Subcutaneous abdominal adipose tissue (tissue), 5 donors: ENCODE measurements around the gene C2CD2.

Source experiments
- H3K27ac ChIP-seq: one replicate; pipeline ENCODE4 v1.7.0; 2013; ENCODE audit warnings: low read depth, mild to moderate bottlenecking, inconsistent platforms, low read length, moderate library complexity
- H3K27me3 ChIP-seq, 5 donors: one replicate each; pipeline ENCODE4 v1.7.0; 2013; ENCODE audit warnings: low read length in 5 of 5, inconsistent platforms in 1 of 5; ENCODE audit not compliant: control insufficient read depth in 5 of 5, insufficient read depth in 4 of 5
- H3K36me3 ChIP-seq, 5 donors: one replicate each; pipeline ENCODE4 v1.7.0; 2013; ENCODE audit warnings: low read length in 5 of 5; ENCODE audit not compliant: control insufficient read depth in 5 of 5, insufficient read depth in 5 of 5
- H3K4me1 ChIP-seq, 5 donors: one replicate each; pipeline ENCODE4 v1.7.0; 2013; ENCODE audit warnings: low read length in 5 of 5, mild to moderate bottlenecking in 3 of 5, moderate library complexity in 1 of 5; ENCODE audit not compliant: control insufficient read depth in 5 of 5, insufficient read depth in 5 of 5
- H3K4me3 ChIP-seq, 5 donors: one replicate each; pipeline ENCODE4 v1.7.0; 2013; ENCODE audit warnings: low read length in 5 of 5, low read depth in 1 of 5
- H3K9ac ChIP-seq, 5 donors: one replicate each; pipeline ENCODE4 v1.7.0; 2013; ENCODE audit warnings: low read length in 5 of 5, mild to moderate bottlenecking in 4 of 5, moderate library complexity in 3 of 5
- H3K9me3 ChIP-seq, 5 donors: one replicate each; pipeline ENCODE4 v1.7.0; 2013; ENCODE audit warnings: low read length in 5 of 5; ENCODE audit not compliant: control insufficient read depth in 5 of 5
- donor health status: healthy.
- donor health status: healthy.
- donor health status: healthy.
- donor health status: healthy.
- donor health status: healthy.

Gene C2CD2

DNA sequence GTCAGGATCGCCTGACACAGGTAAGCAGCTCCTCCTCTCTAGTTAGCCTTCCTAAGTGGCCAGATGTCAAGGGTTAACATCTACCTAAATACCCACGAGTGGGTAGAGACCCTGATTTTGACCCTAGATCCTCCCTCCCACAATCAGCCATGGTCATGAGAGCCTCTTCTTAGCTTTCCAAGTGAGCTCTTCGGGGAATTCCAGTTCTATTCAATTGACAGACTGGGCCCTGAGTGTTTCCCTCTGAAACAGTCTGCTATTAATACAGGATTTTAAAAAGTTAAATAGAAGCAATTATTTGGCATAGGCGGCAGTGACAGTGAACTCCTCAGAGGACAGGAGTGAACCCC is 28.1 kb downstream of the C2CD2 start:
- Histone ChIP-seq H3K9me3 (no peaks in the 10 kb centered on the region), H3K27me3 (no peaks in the 10 kb centered on the region), H3K9ac (peak overlapping the region; percentile 74 to 98 (median 83)), H3K4me3 (peak overlapping the region in 4 of 5 donors; percentile 61 to 76 (median 68)), H3K36me3 (peaks cover 0 to 4% (median 0%) of the 10 kb centered on the region in 5 donors), H3K27ac (peak overlapping the region; percentile 99), H3K4me1 (peaks cover 11 to 89% (median 87%) of the 10 kb centered on the region in 5 donors)

GRCh38 chr21:41924368-41924754 is 29.5 kb downstream of the C2CD2 start:
- peaks cover 9 to 84% (median 80%) of the 10 kb centered on the region in 5 donors for H3K4me1 ChIP-seq
- H3K9ac ChIP-seq, result peak overlapping the region in 3 of 5 donors; percentile 7 to 91 (median 67)
- peak overlapping the region in 1 of 5 donors; percentile 18 for H3K4me3 ChIP-seq

DNA sequence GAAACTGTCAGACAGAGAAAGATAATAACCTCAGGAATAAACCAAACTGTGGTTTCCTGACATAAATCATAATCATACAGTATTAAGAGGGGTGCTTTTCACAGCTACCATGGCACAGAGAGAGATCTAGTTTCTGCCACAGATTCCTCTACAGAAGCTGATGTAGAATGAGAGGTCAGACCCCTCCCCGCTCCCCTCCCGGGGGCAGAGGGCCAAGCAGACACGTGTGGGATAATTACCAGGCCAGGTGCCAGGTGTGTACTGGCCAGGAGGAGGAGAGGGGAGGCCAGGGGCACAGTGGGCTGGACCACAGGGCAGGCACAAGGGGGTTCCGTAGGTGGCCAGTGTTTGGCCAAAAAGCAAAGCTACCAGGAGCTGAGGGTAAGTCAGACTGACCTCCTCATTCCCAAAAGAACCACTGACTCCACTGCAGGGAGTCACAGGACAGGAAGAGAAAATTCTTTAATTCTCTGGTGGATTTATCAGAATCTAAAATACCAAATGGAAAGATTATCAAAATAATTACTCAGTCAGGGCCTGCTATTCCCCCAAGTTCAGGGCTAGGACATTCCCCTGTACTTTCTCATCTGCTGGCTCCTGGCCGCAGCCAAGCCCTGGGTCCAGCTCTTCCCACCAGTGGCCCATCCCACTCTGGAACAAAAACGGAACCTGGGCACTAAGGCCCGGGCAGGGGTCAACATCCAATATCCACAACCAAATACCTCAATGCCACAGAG is 30.0 kb downstream of the C2CD2 start:
- H3K27ac ChIP-seq, result peak overlapping the region; percentile 99
- H3K36me3 ChIP-seq, result peaks cover 0 to 23% (median 10%) of the 10 kb centered on the region in 5 donors
- H3K9ac ChIP-seq, result peak overlapping the region; percentile 53 to 91 (median 71)
- peak overlapping the region in 2 of 5 donors; percentile 4 to 28 for H3K4me3 ChIP-seq
- no peaks in the 10 kb centered on the region for H3K27me3 ChIP-seq
- H3K9me3 ChIP-seq, result no peaks in the 10 kb centered on the region
- H3K4me1 ChIP-seq, result peaks cover 10 to 80% (median 76%) of the 10 kb centered on the region in 5 donors

More at GRCh38 chr21:41924368-41924754, 29.5 kb downstream of the C2CD2 start:
- no peaks in the 10 kb centered on the region for H3K9me3 ChIP-seq
- H3K36me3 ChIP-seq, result peaks cover 0 to 17% (median 6%) of the 10 kb centered on the region in 5 donors
- peak overlapping the region; percentile 99 for H3K27ac ChIP-seq
- no peaks in the 10 kb centered on the region for H3K27me3 ChIP-seq

DNA sequence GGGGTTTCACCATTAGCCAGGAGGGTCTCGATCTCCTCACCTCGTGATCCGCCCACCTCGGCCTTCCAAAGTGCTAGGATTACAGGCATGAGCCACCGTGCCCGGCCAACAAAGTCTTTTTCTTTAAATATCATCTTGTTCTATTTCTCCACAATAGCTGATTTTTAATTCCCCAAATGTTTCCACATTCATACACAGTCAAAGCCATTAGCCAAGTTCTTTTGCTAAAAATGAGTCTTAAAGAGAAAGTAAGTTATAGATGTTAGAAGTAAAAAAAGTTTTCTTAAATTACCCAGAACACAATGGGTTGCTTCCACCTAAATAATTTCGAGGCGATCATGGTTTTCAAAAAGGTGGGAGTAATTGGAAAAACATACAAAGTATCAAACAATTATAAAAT is 30.6 kb downstream of the C2CD2 start:
- no peaks in the 10 kb centered on the region for H3K27me3 ChIP-seq
- peaks cover 0 to 28% (median 12%) of the 10 kb centered on the region in 5 donors for H3K36me3 ChIP-seq
- peak overlapping the region; percentile 53 to 91 (median 71) for H3K9ac ChIP-seq
- peak overlapping the region; percentile 99 for H3K27ac ChIP-seq
- H3K4me3 ChIP-seq, result peak overlapping the region in 2 of 5 donors; percentile 3 to 28
- peaks cover 10 to 81% (median 71%) of the 10 kb centered on the region in 5 donors for H3K4me1 ChIP-seq
- no peaks in the 10 kb centered on the region for H3K9me3 ChIP-seq

- Histone ChIP-seq H3K9me3 (no peaks in the 10 kb centered on the region), H3K4me1 (peaks cover 6 to 77% (median 62%) of the 10 kb centered on the region in 5 donors), H3K4me3 (no peak overlapping the region), H3K36me3 (peaks cover 0 to 46% (median 28%) of the 10 kb centered on the region in 5 donors), H3K27me3 (no peaks in the 10 kb centered on the region), H3K9ac (peak overlapping the region in 2 of 5 donors; percentile 4 to 45), H3K27ac (peak overlapping the region; percentile 25)
Measured at GRCh38 chr21:41921021-41921420, 32.8 kb downstream of the C2CD2 start.

DNA sequence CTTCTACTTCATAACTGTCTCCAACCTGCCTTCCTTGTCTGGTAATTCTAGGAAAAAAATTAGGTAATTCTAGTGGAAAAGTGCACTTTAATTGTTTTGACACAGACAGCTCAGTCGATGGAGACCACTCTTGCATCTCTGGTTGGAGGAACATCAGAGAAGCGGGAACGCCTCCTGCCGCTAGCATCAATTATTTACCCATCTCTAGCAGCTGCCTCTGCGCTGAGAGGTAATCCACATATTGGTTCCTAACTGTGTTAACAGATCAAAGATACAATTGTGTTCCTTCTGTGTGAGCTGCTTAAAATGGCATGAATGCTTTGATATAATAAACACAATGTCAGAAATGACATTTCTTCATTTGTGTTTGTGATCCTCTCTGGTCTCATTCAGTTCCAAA is 33.3 kb downstream of the C2CD2 start:
- peaks cover 0 to 2% (median 0%) of the 10 kb centered on the region in 5 donors for H3K9me3 ChIP-seq
- peaks cover 0 to 51% (median 32%) of the 10 kb centered on the region in 5 donors for H3K36me3 ChIP-seq
- H3K4me1 ChIP-seq, result peaks cover 5 to 76% (median 61%) of the 10 kb centered on the region in 5 donors
- H3K9ac ChIP-seq, result peak overlapping the region in 1 of 5 donors; percentile 4
- peak overlapping the region; percentile 25 for H3K27ac ChIP-seq
- H3K27me3 ChIP-seq, result no peaks in the 10 kb centered on the region
- H3K4me3 ChIP-seq, result no peak overlapping the region

DNA sequence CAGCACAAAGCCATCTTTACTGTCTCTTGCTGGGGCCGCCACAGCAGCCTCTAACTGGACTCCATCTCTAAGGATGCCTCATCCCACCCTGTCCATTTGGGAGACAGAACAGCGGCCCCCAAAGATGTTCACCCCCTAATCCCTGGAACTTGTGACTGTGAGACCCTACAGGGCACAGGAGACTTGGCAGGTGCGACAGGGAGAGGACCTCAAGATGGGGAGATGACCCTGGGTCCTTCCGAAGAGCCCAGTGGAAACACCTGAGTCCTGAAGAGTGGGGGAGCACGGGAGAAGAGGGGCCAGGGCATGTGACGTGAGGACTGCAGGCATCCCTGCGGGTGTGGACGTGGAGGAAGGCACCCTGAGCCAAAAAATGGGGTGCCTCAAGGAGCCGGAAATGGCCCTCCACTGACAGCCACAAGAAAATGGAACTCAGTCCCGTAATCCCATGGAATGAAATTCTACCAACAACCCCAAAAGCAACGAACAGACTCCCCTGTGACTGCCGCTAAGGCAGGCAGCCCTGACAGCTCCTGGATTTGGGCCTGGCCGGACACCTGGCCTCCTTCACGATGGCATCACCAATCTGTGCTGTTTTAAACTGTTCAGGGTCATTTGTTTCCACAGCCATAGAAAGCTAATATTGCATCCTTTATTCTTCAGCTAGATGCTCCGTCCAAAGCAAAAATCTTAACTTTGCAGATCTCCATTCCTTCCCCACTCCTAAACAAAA is 34.0 kb downstream of the C2CD2 start:
- Histone ChIP-seq H3K9me3 (peaks cover 0 to 2% (median 0%) of the 10 kb centered on the region in 5 donors), H3K27me3 (no peaks in the 10 kb centered on the region), H3K4me1 (peaks cover 5 to 72% (median 54%) of the 10 kb centered on the region in 5 donors), H3K9ac (no peak overlapping the region), H3K27ac (no peak overlapping the region), H3K4me3 (no peak overlapping the region), H3K36me3 (peaks cover 0 to 54% (median 36%) of the 10 kb centered on the region in 5 donors)

DNA sequence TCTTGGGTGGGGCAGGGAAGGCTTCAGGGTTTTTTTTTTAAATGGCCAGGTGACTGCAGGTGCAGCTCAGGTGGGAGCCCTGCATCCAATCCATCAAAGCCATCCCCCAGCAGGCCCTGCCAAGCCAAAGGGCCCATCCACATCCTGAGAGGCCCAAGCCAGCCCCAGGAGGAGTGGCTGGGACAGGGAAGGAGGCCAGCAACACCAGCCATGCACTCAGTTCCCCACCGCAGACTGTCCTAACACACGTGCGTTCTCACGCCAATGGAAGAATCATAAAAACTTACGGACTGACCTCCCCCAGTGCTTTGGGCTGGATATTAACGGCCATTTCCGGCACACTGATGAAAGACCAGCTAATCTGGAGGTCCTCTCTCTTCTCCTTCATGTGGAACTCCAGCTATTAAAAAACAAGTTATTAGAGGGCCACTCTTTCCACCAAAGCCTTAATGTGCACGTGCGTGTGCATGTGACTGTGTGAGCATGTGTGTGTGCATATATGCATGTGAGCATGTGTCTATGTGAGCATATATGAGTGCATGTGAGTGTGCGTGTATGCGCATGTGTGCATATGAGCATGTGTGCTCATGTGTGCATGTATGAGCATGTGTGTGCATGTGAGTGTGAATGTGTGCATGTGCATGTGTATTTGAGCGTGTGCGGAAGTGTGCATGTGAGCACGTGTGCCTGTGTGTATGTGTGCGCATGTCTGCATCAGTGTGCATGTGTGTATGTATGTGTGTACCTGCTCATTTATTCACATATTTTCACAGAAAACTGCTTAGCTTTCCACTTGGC is 35.1 kb downstream of the C2CD2 start:
- Histone ChIP-seq H3K4me1 (peaks cover 5 to 61% (median 44%) of the 10 kb centered on the region in 5 donors), H3K4me3 (no peak overlapping the region), H3K27me3 (no peaks in the 10 kb centered on the region), H3K27ac (no peak overlapping the region), H3K9me3 (peaks cover 0 to 2% (median 0%) of the 10 kb centered on the region in 5 donors), H3K36me3 (peaks cover 0 to 65% (median 44%) of the 10 kb centered on the region in 5 donors), H3K9ac (no peak overlapping the region)

- Histone ChIP-seq H3K36me3 (peaks cover 0 to 75% (median 56%) of the 10 kb centered on the region in 5 donors), H3K27ac (peak overlapping the region; percentile 88)
Measured at GRCh38 chr21:41917531-41917930, 36.3 kb downstream of the C2CD2 start.

More at GRCh38 chr21:41917531-41917930, 36.3 kb downstream of the C2CD2 start:
- Histone ChIP-seq H3K27me3 (no peaks in the 10 kb centered on the region), H3K4me3 (no peak overlapping the region), H3K4me1 (peaks cover 5 to 53% (median 37%) of the 10 kb centered on the region in 5 donors), H3K9ac (peak overlapping the region in 1 of 5 donors; percentile 64), H3K9me3 (peaks cover 0 to 2% (median 0%) of the 10 kb centered on the region in 5 donors)
